ENCODE results near the gene SYCP1.

DNA sequence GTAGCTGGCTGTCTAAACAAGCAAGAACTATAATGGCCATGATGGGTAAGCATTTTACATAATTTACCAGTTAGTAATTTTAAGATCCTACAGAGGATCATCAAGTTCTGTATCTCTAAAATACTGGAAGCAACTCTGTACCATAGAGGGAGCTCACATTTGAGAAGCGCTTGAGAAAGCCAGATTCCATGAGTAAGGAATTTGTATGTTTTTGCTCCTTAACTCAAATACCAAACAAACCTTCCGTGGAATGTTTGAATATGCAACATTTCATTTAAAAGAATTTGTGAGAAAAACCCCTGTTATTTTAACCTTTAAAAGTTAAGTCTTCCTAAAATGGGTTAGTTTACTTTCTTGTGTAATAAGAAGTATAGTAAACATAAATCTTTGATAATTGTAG lies 176.9 kb downstream of the SYCP1 start:
- TF ChIP-seq KDM1A (IDR thresholded peaks at IDR 0.05; ENCODE audit: borderline replicate concordance, low read length) (no peak), HDAC6 (IDR thresholded peaks at IDR 0.05; ENCODE audit: low read depth, low read length) (no peak)
